Neural cell (in vitro differentiated cells): Measurements from ENCODE around the gene KCNQ2. TPM values are rescaled to one million over a fixed set of nuclear protein-coding genes. Genes with fewer than 3 reads are reported as not detected.

Source experiments
- H2AFZ ChIP-seq: fragments of 200-600, 300-800 bp; sonication (generic), shearing (Covaris generic); 2 replicates; pipeline ENCODE4 v1.6.0; 2014; ENCODE audit warnings: low read depth, mild to moderate bottlenecking, antibody characterized with exemption, low read length, moderate library complexity
- H3F3A ChIP-seq: fragments of 200-600 bp; shearing (Covaris generic); 2 replicates; pipeline ENCODE4 v1.6.1; 2016; ENCODE audit warnings: mild to moderate bottlenecking, moderate library complexity, mixed read lengths, antibody characterized with exemption, low read length; ENCODE audit not compliant: insufficient read depth, poor library complexity, severe bottlenecking
- H3K27ac ChIP-seq: fragments of 200-600, 300-800 bp; sonication (generic), shearing (Covaris generic); 2 replicates; pipeline ENCODE4 v1.5.1; 2014; ENCODE audit warnings: mild to moderate bottlenecking, low read length, moderate library complexity
- H3K27me3 ChIP-seq: fragments of 300-800, 200-600 bp; sonication (generic), shearing (Covaris generic); 2 replicates; pipeline ENCODE4 v1.6.0; 2014; ENCODE audit warnings: mild to moderate bottlenecking, low read depth, low read length, moderate library complexity; ENCODE audit not compliant: insufficient read depth
- H3K36me3 ChIP-seq: fragments of 300-800, 200-600 bp; sonication (generic), shearing (Covaris generic); 2 replicates; pipeline ENCODE4 v1.5.1; 2014; ENCODE audit warnings: mild to moderate bottlenecking, antibody characterized with exemption, low read length, moderate library complexity; ENCODE audit not compliant: insufficient read depth
- H3K4me2 ChIP-seq: fragments of 300-800, 200-600 bp; sonication (generic), shearing (Covaris generic); 2 replicates; pipeline ENCODE4 v1.6.0; 2014; ENCODE audit warnings: mild to moderate bottlenecking, low read length
- H3K4me3 ChIP-seq: fragments of 300-800, 200-600 bp; sonication (generic), shearing (Covaris generic); 2 replicates; pipeline ENCODE4 v1.5.1; 2014; ENCODE audit warnings: mild to moderate bottlenecking, low read length, moderate library complexity
- H3K79me2 ChIP-seq: fragments of 200-600 bp; shearing (Covaris generic); replicated peaks from 2 replicates; pipeline ENCODE4 v1.6.0; 2014; ENCODE audit warnings: mild to moderate bottlenecking, low read length, moderate library complexity; ENCODE audit not compliant: insufficient read depth
- H3K9ac ChIP-seq: fragments of 300-800, 200-600 bp; sonication (generic), shearing (Covaris generic); 2 replicates; pipeline ENCODE4 v1.6.1; 2016; ENCODE audit warnings: mild to moderate bottlenecking, low read length, mixed read lengths
- H3K9me2 ChIP-seq: fragments of 200-600 bp; shearing (Covaris generic); 2 replicates; pipeline ENCODE4 v1.6.1; 2016; ENCODE audit warnings: mild to moderate bottlenecking, low read length, mixed read lengths; ENCODE audit not compliant: insufficient read depth
- H3K9me3 ChIP-seq: fragments of 200-600, 300-800 bp; sonication (generic), shearing (Covaris generic); 2 replicates; pipeline ENCODE4 v1.6.1; 2016; ENCODE audit warnings: mild to moderate bottlenecking, mixed run types, low read length, moderate library complexity, mixed read lengths
- H4K20me1 ChIP-seq: fragments of 200-600 bp; shearing (Covaris generic); 2 replicates; pipeline ENCODE4 v1.6.1; 2016; ENCODE audit warnings: mild to moderate bottlenecking, mixed run types; ENCODE audit not compliant: insufficient read depth
- CTCF ChIP-seq: fragments of 450-650 bp; IDR thresholded peaks from 2 replicates; pipeline ENCODE4 v1.5.1; 2014; ENCODE audit warnings: antibody characterized with exemption, mild to moderate bottlenecking, moderate library complexity; ENCODE audit not compliant: poor library complexity, severe bottlenecking
- EP300 ChIP-seq: fragments of 450-650 bp; conservative IDR thresholded peaks from 2 replicates; pipeline ENCODE4 v1.6.1; 2014; ENCODE audit warnings: antibody characterized with exemption, mild to moderate bottlenecking, moderate library complexity; ENCODE audit not compliant: poor library complexity, severe bottlenecking
- EZH2 ChIP-seq: fragments of 200-600, 300-800 bp; shearing (Covaris generic), sonication (generic); IDR thresholded peaks from 2 replicates; pipeline ENCODE4 v1.6.1; 2014; ENCODE audit warnings: antibody characterized with exemption, low read length, borderline replicate concordance, mild to moderate bottlenecking; ENCODE audit not compliant: insufficient read depth, poor library complexity, severe bottlenecking
- MXI1 ChIP-seq: fragments of 450-650 bp; conservative IDR thresholded peaks from 2 replicates; pipeline ENCODE4 v1.6.1; 2014; ENCODE audit warnings: antibody characterized with exemption, mild to moderate bottlenecking; ENCODE audit not compliant: poor library complexity, severe bottlenecking
- POLR2AphosphoS5 ChIP-seq: IDR thresholded peaks from 2 replicates; pipeline ENCODE4 v1.6.1; 2012
- RAD21 ChIP-seq: fragments of 450-650 bp; conservative IDR thresholded peaks from 2 replicates; pipeline ENCODE4 v1.6.1; 2014; ENCODE audit warnings: antibody characterized with exemption, mild to moderate bottlenecking, moderate library complexity
- REST ChIP-seq: IDR thresholded peaks from 2 replicates; pipeline ENCODE4 v1.6.1; 2012; ENCODE audit warnings: borderline replicate concordance
- SMC3 ChIP-seq: fragments of 450-650 bp; conservative IDR thresholded peaks from 2 replicates; pipeline ENCODE4 v1.6.1; 2014; ENCODE audit warnings: antibody characterized with exemption, mild to moderate bottlenecking, moderate library complexity; ENCODE audit not compliant: poor library complexity
- TAF1 ChIP-seq: IDR thresholded peaks from 2 replicates; pipeline ENCODE4 v1.6.1; 2012; ENCODE audit warnings: low read depth
- polyA plus RNA-seq: library from polyadenylated mRNA; depleted of rRNA; stranded (reverse); fragments of >200 nt; gene quantifications from 2 replicates; pipeline ENCODE4 v1.2.3, GENCODE V29; 2014

The KCNQ2 gene
- polyA plus RNA-seq, 1 donor from 2014 or later: 84.7 TPM

- peak overlapping the region; percentile 80 for H3K4me2 ChIP-seq
- H3K4me3 ChIP-seq: peak overlapping the region; percentile 62
- TF ChIP-seq EZH2: no peak
- peak; percentile 42 for TF ChIP-seq RAD21
- TF ChIP-seq REST: peak; percentile 31
- peak; percentile 39 for TF ChIP-seq EP300
- peak; percentile 38 for TF ChIP-seq POLR2AphosphoS5
- TF ChIP-seq MXI1: peak; percentile 51
- no peak for TF ChIP-seq TAF1
- TF ChIP-seq CTCF: peak; percentile 10
- peak; percentile 44 for TF ChIP-seq SMC3
- no peaks in the 10 kb centered on the region for H3K27me3 ChIP-seq
- no peaks in the 10 kb centered on the region for H3K36me3 ChIP-seq
- no peaks in the 10 kb centered on the region for H3F3A ChIP-seq
- H4K20me1 ChIP-seq: no peaks in the 10 kb centered on the region
- peak overlapping the region; percentile 96 for H3K27ac ChIP-seq
- H3K9me3 ChIP-seq: no peaks in the 10 kb centered on the region
- no peaks in the 10 kb centered on the region for H3K9me2 ChIP-seq
- H3K9ac ChIP-seq: peak overlapping the region; percentile 81
- H3K79me2 ChIP-seq: peaks cover 45% of the 10 kb centered on the region
- H2AFZ ChIP-seq: no peak overlapping the region
Measured at GRCh38 chr20:63454731-63455567, 17.5 kb downstream of the KCNQ2 start.

- Histone ChIP-seq H3K36me3 (no peaks in the 10 kb centered on the region), H3K9ac (peak overlapping the region; percentile 81), H3K79me2 (peaks cover 46% of the 10 kb centered on the region), H3F3A (no peaks in the 10 kb centered on the region), H3K4me2 (no peak overlapping the region), H3K4me3 (no peak overlapping the region), H3K9me2 (no peaks in the 10 kb centered on the region), H3K27me3 (no peaks in the 10 kb centered on the region), H4K20me1 (no peaks in the 10 kb centered on the region), H3K9me3 (no peaks in the 10 kb centered on the region), H3K27ac (peak overlapping the region; percentile 96), H2AFZ (no peak overlapping the region)
- no peak for TF ChIP-seq TAF1
- TF ChIP-seq EP300: no peak
- no peak for TF ChIP-seq SMC3
- TF ChIP-seq MXI1: no peak
- no peak for TF ChIP-seq RAD21
- TF ChIP-seq REST: no peak
- no peak for TF ChIP-seq CTCF
- no peak for TF ChIP-seq EZH2
- no peak for TF ChIP-seq POLR2AphosphoS5
Measured at GRCh38 chr20:63452821-63453523, 19.5 kb downstream of the KCNQ2 start.
